GM12878 (cell line): Measurements from ENCODE around the gene TTR. TPM values are rescaled to one million over a fixed set of nuclear protein-coding genes. Genes with fewer than 3 reads are reported as not detected.

ENCODE experiments used
- ATAC-seq: fragments of 200-7000 bp; cut with Tn5 transposase; 3 replicates; pipeline ENCODE4 v1.9.1; 2020; ENCODE audit warnings: mild to moderate bottlenecking, moderate library complexity
- BruUV-seq: library from RNA; stranded (reverse); fragments of 400-500 nt; replicated peaks from 2 replicates; lab custom pipeline; 2021; lab: Mats Ljungman, UMichigan
- CTCF ChIA-PET: fragments of 300-600 bp; sonication (Branson Sonifier 250); formaldehyde crosslinking; extraction: SDS; loops from one replicate; lab custom pipeline; 2021; ENCODE audit warnings: inconsistent platforms; lab: Yijun Ruan, JAX
- POLR2A ChIA-PET: fragments of 350-600 bp; formaldehyde crosslinking; extraction: SDS; loops from one replicate; lab custom pipeline; 2021; ENCODE audit warnings: inconsistent platforms; lab: Charles Lee
- RAD21 ChIA-PET: fragments of 300-600 bp; sonication (Branson Sonifier 250); formaldehyde crosslinking; loops from one replicate; lab custom pipeline; 2023; ENCODE audit warnings: antibody characterized with exemption; ENCODE audit not compliant: unreplicated experiment; lab: Charles Lee
- SMC1A ChIA-PET: fragments of 300-600 bp; sonication (Branson Sonifier 250); formaldehyde crosslinking; loops from one replicate; lab custom pipeline; 2023; ENCODE audit not compliant: unreplicated experiment, uncharacterized antibody; lab: Charles Lee
- DNase-seq: peaks from one replicate; pipeline ENCODE4 v3.0.0-alpha.2; 2011; ENCODE audit warnings: low read depth, low spot score
- FAIRE-seq: peaks from 3 replicates; lab custom pipeline; 2011; peaks lifted over from hg19 to GRCh38; lab: Jason Lieb, UNC
- H2AFZ ChIP-seq: 2 replicates; pipeline ENCODE4 v1.6.0; 2011; ENCODE audit warnings: low read depth, low read length, control low read depth; ENCODE audit not compliant: control insufficient read depth
- H3K27ac ChIP-seq: 2 replicates; pipeline ENCODE4 v1.5.1; 2011; ENCODE audit warnings: control low read depth; ENCODE audit not compliant: control insufficient read depth, insufficient read depth
- H3K27me3 ChIP-seq, 2 experiments: replicated peaks in 1 of 2; 2 replicates each; pipeline versions ENCODE4 v1.6.0 to v1.6.1; 2011; ENCODE audit warnings: low read length in 1 of 2; ENCODE audit not compliant: control insufficient read depth in 2 of 2, insufficient read depth in 2 of 2
- H3K36me3 ChIP-seq, 2 experiments: 2 replicates each; pipeline ENCODE4 v1.5.1; 2011; ENCODE audit warnings: low read length in 1 of 2; ENCODE audit not compliant: control insufficient read depth in 2 of 2, insufficient read depth in 2 of 2
- H3K4me1 ChIP-seq: 2 replicates; pipeline ENCODE4 v1.6.1; 2011; ENCODE audit warnings: mild to moderate bottlenecking, low read length, moderate library complexity, mixed read lengths; ENCODE audit not compliant: control insufficient read depth, insufficient read depth
- H3K4me2 ChIP-seq: 2 replicates; pipeline ENCODE4 v1.6.0; 2011; ENCODE audit warnings: control low read depth; ENCODE audit not compliant: control insufficient read depth, insufficient read depth
- H3K4me3 ChIP-seq: fragments of 200-600 bp; sonication (generic); 2 replicates; pipeline ENCODE4 v1.5.1; 2016
- H3K79me2 ChIP-seq: 2 replicates; pipeline ENCODE4 v1.6.0; 2011; ENCODE audit warnings: low read length; ENCODE audit not compliant: control insufficient read depth, insufficient read depth
- H3K9ac ChIP-seq: 2 replicates; pipeline ENCODE4 v1.8.0; 2011; ENCODE audit warnings: low read length, control low read depth, mixed read lengths; ENCODE audit not compliant: control insufficient read depth, insufficient read depth
- H3K9me3 ChIP-seq: replicated peaks from 3 replicates; pipeline ENCODE4 v1.5.1; 2011; ENCODE audit warnings: mild to moderate bottlenecking, low read length; ENCODE audit not compliant: control insufficient read depth, insufficient read depth
- H4K20me1 ChIP-seq: 2 replicates; pipeline ENCODE4 v1.6.0; 2011; ENCODE audit not compliant: control insufficient read depth, insufficient read depth
- ATF2 ChIP-seq: IDR thresholded peaks from 2 replicates; pipeline ENCODE4 v1.6.1; 2012; ENCODE audit warnings: low read length, inconsistent platforms
- ATF7 ChIP-seq: fragments of 450-650 bp; IDR thresholded peaks from 2 replicates; pipeline ENCODE4 v1.6.1; 2016; ENCODE audit warnings: low read depth, mild to moderate bottlenecking
- CHD4 ChIP-seq: fragments of 200-600 bp; sonication (generic); IDR thresholded peaks from 2 replicates; pipeline ENCODE4 v1.6.1; 2016; ENCODE audit warnings: mild to moderate bottlenecking
- E2F8 ChIP-seq: fragments of 450-650 bp; IDR thresholded peaks from 2 replicates; pipeline ENCODE4 v1.6.1; 2018; ENCODE audit warnings: mild to moderate bottlenecking, low read depth, moderate library complexity; ENCODE audit not compliant: partially characterized antibody
- FOS ChIP-seq: IDR thresholded peaks from 3 replicates; pipeline ENCODE4 v1.6.1; 2011; ENCODE audit warnings: borderline replicate concordance; ENCODE audit not compliant: insufficient read length; ENCODE audit errors: extremely low read depth
- NFXL1 ChIP-seq: fragments of 450-650 bp; IDR thresholded peaks from 2 replicates; pipeline ENCODE4 v1.6.1; 2017; ENCODE audit warnings: antibody characterized with exemption, mild to moderate bottlenecking, borderline replicate concordance
- NR2C1 ChIP-seq: fragments of 450-650 bp; IDR thresholded peaks from 2 replicates; pipeline ENCODE4 v1.6.1; 2017; ENCODE audit warnings: antibody characterized with exemption, mild to moderate bottlenecking, moderate library complexity
- NR2F1 ChIP-seq: fragments of 450-650 bp; conservative IDR thresholded peaks from 2 replicates; pipeline ENCODE4 v1.6.1; 2017; ENCODE audit warnings: mild to moderate bottlenecking
- RB1 ChIP-seq: fragments of 450-650 bp; formaldehyde crosslinking; IDR thresholded peaks from 2 replicates; pipeline ENCODE4 v1.6.1; 2017; ENCODE audit warnings: mild to moderate bottlenecking, borderline replicate concordance
- RUNX3 ChIP-seq: IDR thresholded peaks from 2 replicates; pipeline ENCODE4 v1.6.1; 2012; ENCODE audit warnings: low read length, inconsistent platforms
- SMARCA5 ChIP-seq: fragments of 450-650 bp; IDR thresholded peaks from 2 replicates; pipeline ENCODE4 v1.6.1; 2017; ENCODE audit warnings: mild to moderate bottlenecking
- SPI1 ChIP-seq: IDR thresholded peaks from 2 replicates; pipeline ENCODE4 v1.6.1; 2011; ENCODE audit warnings: low read depth, mild to moderate bottlenecking, low read length, moderate library complexity, borderline replicate concordance; ENCODE audit not compliant: insufficient read depth
- TBL1XR1 ChIP-seq: IDR thresholded peaks from 2 replicates; pipeline ENCODE4 v1.6.1; 2012; ENCODE audit warnings: low read depth, low read length, improper control_type of control experiment
- USF1 ChIP-seq: IDR thresholded peaks from 2 replicates; pipeline ENCODE4 v1.6.1; 2011; ENCODE audit warnings: borderline replicate concordance, low read depth, mild to moderate bottlenecking, moderate library complexity, mixed read lengths, low read length; ENCODE audit not compliant: insufficient read depth; ENCODE audit errors: extremely low read length
- ZNF274 ChIP-seq: IDR thresholded peaks from one replicate; pipeline ENCODE4 v1.8.0; 2011; ENCODE audit not compliant: insufficient read length, insufficient read depth
- WGBS: methylation state at CpG from one replicate; pipeline ENCODE4 v1.1.6; 2016; ENCODE audit warnings: low lambda C conversion rate; ENCODE audit not compliant: insufficient replicate concordance, insufficient coverage; ENCODE audit errors: missing lambda C conversion rate; 5-methylcytosine and 5-hydroxymethylcytosine counted together
- in situ Hi-C: fragments of 300-500 bp; cut with MboI; formaldehyde crosslinking; loops from 9 replicates; pipeline ENCODE4 v1.14.3; 2018; ENCODE audit warnings: mixed read lengths
- intact Hi-C: fragments of 100-400 bp; cut with micrococcal nuclease; formaldehyde crosslinking; loops from one replicate; pipeline ENCODE4 v1.14.2; 2022; ENCODE audit not compliant: unreplicated experiment
- polyA plus RNA-seq, 11 experiments: library from polyadenylated mRNA; depleted of rRNA in 4 of 11; unstranded in 6 of 11; stranded (reverse) in 5 of 11; fragments of >200 nt; fragmentation: Nextera tagmentation in 4 of 11; fragmentation: Illumina TruSeq in 1 of 11; extraction: Ambion mirVana in 4 of 11; extraction: Trizol in 1 of 11; gene quantifications; 1 replicate in 1 of 11; 2 replicates in 10 of 11; pipeline versions ENCODE4 v1.2.1 to v1.2.3, GENCODE V29; 2011 to 2016; ENCODE audit warnings: inconsistent platforms in 2 of 11, missing spikeins in 2 of 11, low read depth in 1 of 11
- total RNA-seq, 4 experiments: library from RNA; depleted of rRNA in 3 of 4; stranded (reverse); fragments of >200 nt in 3 of 4; fragmentation: Illumina TruSeq in 1 of 4; extraction: Trizol in 1 of 4; gene quantifications; 2 replicates each; pipeline versions ENCODE4 v1.2.1 to v1.2.3, GENCODE V29; 2013 to 2021

The TTR gene
- total and polyA plus RNA-seq, 10 of the 15 experiments (the other 5 are each of a cell fraction or from before 2014, with no cell fraction given) = 0.05 to 1.2 TPM; not detected in 8

GRCh38 chr18:31624892-31625640, 33.4 kb downstream of the TTR start:
- ChIA-PET RAD21 (interaction anchor here (0.9 to 1.2 kb wide), 2 partner anchors 22 to 76 kb away, joined by 3 to 4 read pairs; no protein-coding TSS in a partner anchor), SMC1A (interaction anchor here (1.2 to 1.8 kb wide), 4 partner anchors 8 to 97 kb away, joined by 3 to 4 read pairs (median 3); no protein-coding TSS in a partner anchor), CTCF (interaction anchor here (0.7 to 2.2 kb wide), 3 partner anchors 60 to 97 kb away, joined by 3 to 6 read pairs (median 3); no protein-coding TSS in a partner anchor), POLR2A (interaction anchor here (1.3 kb wide), 1 partner anchor 10 kb away, joined by 3 read pairs; no protein-coding TSS in a partner anchor)
- intact Hi-C loops = no loop called here
- ATAC-seq (no peak), FAIRE-seq (no peak), DNase-seq (no peak)
- Histone ChIP-seq H3K9me3 (no peaks in the 10 kb centered on the region), H3K4me2 (no peak overlapping the region), H3K36me3 (peaks cover 0 to under 1% of the 10 kb centered on the region in 2 experiments; a peak in 1 of 4 replicates), H2AFZ (no peak overlapping the region), H3K9ac (no peak overlapping the region), H3K27ac (no peak overlapping the region), H4K20me1 (no peaks in the 10 kb centered on the region), H3K27me3 (no peaks in the 10 kb centered on the region), H3K4me3 (no peak overlapping the region), H3K4me1 (no peaks in the 10 kb centered on the region), H3K79me2 (no peaks in the 10 kb centered on the region)
- BruUV-seq = no TSS peak
- in situ Hi-C loops = no loop called here
- TF ChIP-seq E2F8 (no peak), NR2C1 (no peak), SPI1 (no peak), TBL1XR1 (no peak), NFXL1 (no peak), ATF7 (no peak), ZNF274 (no peak), NR2F1 (no peak), SMARCA5 (no peak), RB1 (no peak), CHD4 (no peak), USF1 (no peak), ATF2 (no peak), RUNX3 (no peak), FOS (no peak)
- WGBS = 82% methylated on average over 13 of the region's 13 CpGs
